A549 (cell line): ENCODE data around the gene THTPA. TPM values are rescaled to one million over a fixed set of nuclear protein-coding genes. Genes with fewer than 3 reads are reported as not detected.

Experiments
- ATAC-seq, 2 experiments: fragments of 200-7000 bp in 1 of 2; fragments of >200 bp in 1 of 2; cut with Nextera tagmentation in 1 of 2; cut with Tn5 transposase in 1 of 2; 3 replicates each; pipeline versions ENCODE4 v1.8.0 to v1.9.1; 2018 to 2020; ENCODE audit warnings: mild to moderate bottlenecking in 1 of 2, moderate library complexity in 1 of 2
- CTCF ChIA-PET: fragments of 300-600 bp; sonication (Branson Sonifier 250); formaldehyde crosslinking; extraction: SDS; loops from one replicate; lab custom pipeline; 2021; ENCODE audit warnings: antibody characterized with exemption, inconsistent platforms; lab: Yijun Ruan, JAX
- POLR2A ChIA-PET: fragments of 350-600 bp; formaldehyde crosslinking; extraction: SDS; loops from one replicate; lab custom pipeline; 2021; ENCODE audit warnings: antibody characterized with exemption, inconsistent platforms; lab: Yijun Ruan, JAX
- DNase-seq, 2 experiments: peaks; one replicate each; pipeline versions ENCODE4 v3.0.0 to v3.0.0-alpha.2; 2011 to 2016; ENCODE audit warnings: low read depth in 1 of 2, low spot score in 1 of 2
- FAIRE-seq: peaks from 2 replicates; lab custom pipeline; 2011; peaks lifted over from hg19 to GRCh38; lab: Jason Lieb, UNC
- H3K27ac ChIP-seq, 2 experiments: fragments of >200 bp; sonication (Bioruptor Twin); formaldehyde crosslinking; 3 replicates each; pipeline ENCODE4 v1.5.1; 2016 to 2017
- H3K4me1 ChIP-seq: fragments of >200 bp; sonication (Bioruptor Twin); formaldehyde crosslinking; 3 replicates; pipeline ENCODE4 v1.6.1; 2016
- H3K4me2 ChIP-seq: fragments of >200 bp; sonication (Bioruptor Twin); formaldehyde crosslinking; 3 replicates; pipeline ENCODE4 v1.6.1; 2016
- H3K4me3 ChIP-seq: fragments of >200 bp; sonication (Bioruptor Twin); formaldehyde crosslinking; 3 replicates; pipeline ENCODE4 v1.5.1; 2016
- H3K9me3 ChIP-seq: fragments of >200 bp; sonication (Bioruptor Twin); formaldehyde crosslinking; 3 replicates; pipeline ENCODE4 v1.6.1; 2016
- ATOH8 ChIP-seq: fragments of 250-450 bp; sonication (Bioruptor Pico); IDR thresholded peaks from 2 replicates; pipeline ENCODE4 v1.5.0; 2020; ENCODE audit warnings: low read depth, mild to moderate bottlenecking, moderate library complexity
- BHLHE40 ChIP-seq: IDR thresholded peaks from 2 replicates; pipeline ENCODE4 v1.6.1; 2012; ENCODE audit warnings: low read depth, low read length, inconsistent platforms
- CBX2 ChIP-seq: fragments of 200-600 bp; sonication (generic); IDR thresholded peaks from 2 replicates; pipeline ENCODE4 v1.6.1; 2016; ENCODE audit warnings: low read depth, mild to moderate bottlenecking, borderline replicate concordance
- CHD4 ChIP-seq: fragments of 200-600 bp; sonication (generic); IDR thresholded peaks from 2 replicates; pipeline ENCODE4 v1.6.1; 2016; ENCODE audit warnings: antibody characterized with exemption, mild to moderate bottlenecking, borderline replicate concordance
- CTCF ChIP-seq: fragments of >200 bp; sonication (Bioruptor Twin); formaldehyde crosslinking; IDR thresholded peaks from 3 replicates; pipeline ENCODE4 v1.5.1; 2016
- GATA3 ChIP-seq: IDR thresholded peaks from 2 replicates; pipeline ENCODE4 v1.6.1; 2012; ENCODE audit warnings: borderline replicate concordance
- HDAC2 ChIP-seq: fragments of 200-600 bp; sonication (generic); IDR thresholded peaks from 2 replicates; pipeline ENCODE4 v1.6.1; 2016
- HES2 ChIP-seq: fragments of >200 bp; sonication (Bioruptor Twin); formaldehyde crosslinking; IDR thresholded peaks from 2 replicates; pipeline ENCODE4 v1.6.1; 2016
- JUN ChIP-seq, 2 experiments: fragments of >200 bp; sonication (Bioruptor Twin); formaldehyde crosslinking; IDR thresholded peaks; 2 replicates in 1 of 2; 3 replicates in 1 of 2; pipeline ENCODE4 v1.6.1; 2016 to 2017
- MAFK ChIP-seq: fragments of 450-650 bp; IDR thresholded peaks from 2 replicates; pipeline ENCODE4 v1.6.1; 2014; ENCODE audit not compliant: partially characterized antibody
- MAX ChIP-seq: IDR thresholded peaks from 2 replicates; pipeline ENCODE4 v1.6.1; 2012
- MYC ChIP-seq: IDR thresholded peaks from 2 replicates; pipeline ENCODE4 v1.6.1; 2012; ENCODE audit warnings: mild to moderate bottlenecking, inconsistent platforms, low read length, improper control_type of control experiment, borderline replicate concordance
- NPAS2 ChIP-seq: fragments of 250-450 bp; sonication (Bioruptor Pico); IDR thresholded peaks from 2 replicates; pipeline ENCODE4 v1.8.0; 2022; ENCODE audit warnings: mild to moderate bottlenecking, moderate library complexity, borderline replicate concordance
- NR3C1 ChIP-seq: fragments of >200 bp; sonication (Bioruptor Twin); formaldehyde crosslinking; IDR thresholded peaks from 3 replicates; pipeline ENCODE4 v1.6.1; 2017
- PBX3 ChIP-seq: IDR thresholded peaks from 2 replicates; pipeline ENCODE4 v1.6.1; 2012
- POLR2AphosphoS2 ChIP-seq: conservative IDR thresholded peaks from 2 replicates; pipeline ENCODE4 v1.6.1; 2012; ENCODE audit warnings: low read length, improper control_type of control experiment, inconsistent platforms
- RARB ChIP-seq: fragments of 250-450 bp; sonication (Bioruptor Pico); IDR thresholded peaks from 2 replicates; pipeline ENCODE4 v1.8.0; 2021; ENCODE audit warnings: mild to moderate bottlenecking, moderate library complexity
- REST ChIP-seq: fragments of 200-600 bp; sonication (generic); IDR thresholded peaks from 2 replicates; pipeline ENCODE4 v1.6.1; 2016; ENCODE audit warnings: antibody characterized with exemption, mild to moderate bottlenecking, moderate library complexity
- RNF2 ChIP-seq: fragments of 200-600 bp; sonication (generic); IDR thresholded peaks from 2 replicates; pipeline ENCODE4 v1.6.1; 2016; ENCODE audit warnings: low read depth, mild to moderate bottlenecking, antibody characterized with exemption, moderate library complexity, borderline replicate concordance
- TFCP2L1 ChIP-seq: fragments of 250-450 bp; sonication (Bioruptor Pico); IDR thresholded peaks from 2 replicates; pipeline ENCODE4 v1.5.0; 2021; ENCODE audit warnings: mild to moderate bottlenecking
- ZC3H11A ChIP-seq: fragments of 450-650 bp; IDR thresholded peaks from 2 replicates; pipeline ENCODE4 v1.6.1; 2014; ENCODE audit warnings: antibody characterized with exemption, mild to moderate bottlenecking
- WGBS: methylation state at CpG from one replicate; pipeline ENCODE4 v1.1.6; 2017; ENCODE audit errors: missing lambda C conversion rate; 5-methylcytosine and 5-hydroxymethylcytosine counted together
- polyA plus RNA-seq, 4 experiments: library from polyadenylated mRNA; depleted of rRNA in 3 of 4; stranded (reverse); fragments of >200 nt; fragmentation: RNase III in 1 of 4; extraction: RNeasy Plus Mini Kit Qiagen cat#74134 plus additional on column Dnase treatment in 1 of 4; gene quantifications; 2 replicates in 3 of 4; 3 replicates in 1 of 4; pipeline ENCODE4 v1.2.3, GENCODE V29; 2011 to 2017

THTPA gene
- polyA plus RNA-seq, 2 of the 4 experiments (the other 2 are of a cell fraction) = 8.1 to 23.9 TPM

GRCh38 chr14:23577004-23577681, 21.1 kb downstream of the THTPA start:
- Histone ChIP-seq H3K9me3 (no peaks in the 10 kb centered on the region), H3K4me1 (no peaks in the 10 kb centered on the region), H3K27ac (no peak overlapping the region), H3K4me3 (no peak overlapping the region), H3K4me2 (peak overlapping the region; percentile 29; the same call in 1 of the 3 replicates)
- ChIA-PET POLR2A (no interaction called here), CTCF (interaction anchor here (0.7 to 1.5 kb wide), 2 partner anchors 19 to 81 kb away, joined by 3 to 6 read pairs; no protein-coding TSS in a partner anchor)
- ATAC-seq = peak in 1 of 2 experiments; percentile 22; a peak in 1 of 6 replicates
- TF ChIP-seq PBX3 = no peak
- no peak for TF ChIP-seq NPAS2 (CRISPR knock-in tag)
- no peak for TF ChIP-seq JUN (IDR thresholded peaks at IDR 0.05)
- TF ChIP-seq GATA3 = no peak
- no peak for TF ChIP-seq ZC3H11A
- no peak for TF ChIP-seq HES2
- TF ChIP-seq BHLHE40 = no peak
- TF ChIP-seq NR3C1 = no peak
- TF ChIP-seq RARB (CRISPR knock-in tag) = no peak
- TF ChIP-seq MAX = no peak
- TF ChIP-seq POLR2AphosphoS2 = no peak
- no peak for DNase-seq
- no peak for FAIRE-seq
- 78% methylated on average over 36 of the region's 67 CpGs for WGBS

GRCh38 chr14:23577710-23578392, 21.8 kb downstream of the THTPA start:
- ATAC-seq = no peak

More at GRCh38 chr14:23577710-23578392, 21.8 kb downstream of the THTPA start:
- no peak for DNase-seq
- no peaks in the 10 kb centered on the region for H3K9me3 ChIP-seq
- no peak overlapping the region for H3K4me3 ChIP-seq
- CTCF ChIA-PET = interaction anchor here (0.7 to 1.8 kb wide), 5 partner anchors 9 to 82 kb away, joined by 3 to 6 read pairs (median 4); no protein-coding TSS in a partner anchor
- H3K4me2 ChIP-seq = peak overlapping the region; percentile 29; the same call in 2 of the 3 replicates
- WGBS = 13% methylated on average over 9 of the region's 24 CpGs
- TF ChIP-seq MYC = no peak
- no peak for TF ChIP-seq MAFK
- no peak for TF ChIP-seq CHD4
- no peak for TF ChIP-seq ATOH8 (CRISPR knock-in tag)
- no peak for TF ChIP-seq TFCP2L1 (CRISPR knock-in tag)
- TF ChIP-seq RNF2 = no peak
- TF ChIP-seq HES2 = no peak
- no peak for TF ChIP-seq CBX2
- no peak for TF ChIP-seq REST
- TF ChIP-seq RARB (CRISPR knock-in tag) = no peak
- no peak for TF ChIP-seq CTCF
- no peak for TF ChIP-seq HDAC2
- POLR2A ChIA-PET = no interaction called here
- H3K27ac ChIP-seq = no peak overlapping the region
- no peaks in the 10 kb centered on the region for H3K4me1 ChIP-seq
- FAIRE-seq = no peak
